NCI-H510A (cell line): ENCODE measurements around the gene CALHM2.
"Not testable (repeated sequence)": the region's sequence is repeated elsewhere in the genome, so short reads cannot be mapped to it uniquely, and the experiment has no call there.

Experiments
- DNase-seq: peaks from one replicate; lab custom pipeline; 2025; lab: John Stamatoyannopoulos, UW

CALHM2 gene

DNA sequence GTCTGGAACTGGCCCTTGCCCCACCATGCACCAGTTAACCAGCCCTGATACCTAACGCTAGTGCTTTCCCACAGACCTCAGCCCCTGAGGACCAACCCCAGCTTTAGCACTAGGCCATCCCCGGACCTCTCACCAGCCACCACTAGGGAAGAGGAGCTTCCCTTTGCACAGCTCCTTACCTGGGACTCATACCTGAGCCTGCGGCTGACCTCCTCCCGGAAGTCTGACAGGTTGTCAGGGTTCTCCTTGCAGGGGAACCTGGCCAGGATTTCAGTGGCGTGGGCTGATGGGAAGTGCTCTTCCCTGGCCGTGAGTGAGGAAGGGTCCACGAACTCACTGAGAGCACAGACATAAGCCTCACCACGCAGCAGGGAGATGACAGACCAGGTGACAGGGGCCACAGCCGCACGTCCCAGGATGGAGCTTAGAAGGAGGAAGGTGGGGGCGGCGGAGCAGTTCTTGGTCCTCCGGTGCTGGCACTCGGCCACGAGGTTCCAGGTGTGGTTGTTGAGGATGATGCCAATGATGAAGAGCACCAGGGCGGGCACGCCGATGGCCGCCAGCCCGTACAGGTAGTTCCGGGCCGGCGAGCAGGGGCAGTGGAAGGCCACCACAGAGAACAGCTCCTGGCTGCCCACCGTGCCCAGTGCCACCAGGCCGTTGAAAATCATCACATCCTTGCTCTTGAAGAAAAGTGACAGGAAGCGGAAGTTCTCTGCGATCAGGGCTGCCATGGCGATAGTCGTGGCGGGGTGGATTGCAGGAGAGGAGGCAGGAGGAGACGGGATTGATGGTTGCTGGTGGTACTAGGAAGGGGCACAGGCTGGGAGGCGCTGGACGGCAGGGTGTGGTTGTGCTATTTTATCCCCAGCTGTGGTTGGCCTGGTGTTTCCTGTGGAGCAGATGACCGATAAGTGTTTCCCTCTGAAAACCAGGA lies 2.7 kb downstream of the CALHM2 start:
- DNase-seq: no peak

DNA sequence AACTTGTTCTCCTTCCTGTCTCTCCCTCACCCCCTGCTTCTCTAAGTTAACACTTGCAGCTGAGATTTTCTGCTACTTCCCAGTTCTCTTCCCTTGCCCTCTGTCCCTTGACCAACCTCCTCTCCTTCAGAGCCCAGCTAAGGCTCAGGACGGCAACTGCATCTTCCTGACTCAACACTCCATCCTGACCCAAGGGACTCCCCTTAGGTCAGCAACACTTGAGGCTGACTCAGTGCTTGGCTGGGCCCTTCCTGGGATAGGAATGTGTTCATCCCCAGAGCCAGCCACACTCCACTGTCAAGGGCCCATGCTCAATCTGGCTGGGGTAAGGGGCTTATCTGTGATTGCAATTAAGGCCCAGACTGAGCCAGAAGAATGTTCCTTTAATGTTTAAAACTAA lies 3.4 kb downstream of the CALHM2 start:
- no peak for DNase-seq

DNA sequence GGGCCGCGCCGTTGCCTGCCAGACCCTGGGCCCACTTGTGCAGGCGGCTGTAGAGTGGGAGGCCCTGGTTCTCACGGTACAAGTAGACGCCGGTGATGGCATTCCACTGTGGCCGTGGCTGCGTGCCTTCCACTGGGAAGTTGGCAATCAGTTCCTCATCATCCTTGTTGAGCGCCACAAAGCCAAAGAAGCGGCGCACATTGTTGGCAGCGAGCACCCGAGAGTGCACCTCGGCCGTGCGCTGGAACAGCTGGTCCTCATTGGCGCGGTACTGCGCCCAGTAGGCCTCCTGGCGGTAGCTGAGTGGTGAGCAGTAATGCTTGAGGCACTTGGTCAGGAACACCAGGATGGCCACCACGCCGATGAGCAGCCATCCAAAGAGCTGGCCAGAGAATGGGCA lies 5.0 kb downstream of the CALHM2 start:
- DNase-seq: no peak

GRCh38 chr10:103445767-103446567 lies 6.2 kb downstream of the CALHM2 start:
- DNase-seq: no peak

DNA sequence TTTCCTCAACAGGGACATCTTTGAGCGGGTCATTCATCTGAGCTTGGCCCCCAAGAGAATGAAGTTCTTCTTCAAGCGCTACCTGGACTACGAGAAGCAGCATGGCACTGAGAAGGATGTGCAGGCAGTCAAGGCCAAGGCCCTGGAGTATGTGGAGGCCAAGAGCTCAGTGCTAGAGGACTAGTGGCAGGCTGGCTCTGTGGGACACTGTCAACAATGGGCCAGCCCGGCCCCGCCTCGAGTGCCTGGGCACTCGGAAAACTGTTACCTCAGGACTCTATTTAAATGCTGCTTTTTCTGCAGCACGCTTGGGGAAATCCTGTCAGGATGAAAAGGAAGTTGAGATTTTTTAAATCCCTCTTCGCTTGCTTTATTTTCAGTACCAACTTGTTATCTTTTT lies 6.8 kb downstream of the CALHM2 start:
- DNase-seq: no peak

DNA sequence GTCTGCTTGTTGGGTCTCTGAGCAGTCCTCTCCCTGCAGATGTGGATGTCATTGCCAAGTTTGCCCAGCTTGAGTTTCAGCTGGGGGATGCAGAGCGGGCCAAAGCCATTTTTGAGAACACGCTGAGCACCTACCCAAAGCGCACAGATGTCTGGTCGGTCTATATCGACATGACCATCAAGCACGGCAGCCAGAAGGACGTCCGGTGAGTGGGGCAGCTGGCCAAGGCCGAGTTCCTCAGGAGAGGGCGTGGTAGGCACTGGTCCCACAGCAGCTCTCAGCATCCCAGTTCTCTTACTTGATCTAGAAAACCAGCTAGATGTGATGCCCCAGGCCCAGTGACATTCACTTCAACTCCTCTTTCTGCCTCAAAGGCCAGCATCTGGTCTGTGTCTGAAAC lies 7.7 kb downstream of the CALHM2 start:
- DNase-seq: no peak

DNA sequence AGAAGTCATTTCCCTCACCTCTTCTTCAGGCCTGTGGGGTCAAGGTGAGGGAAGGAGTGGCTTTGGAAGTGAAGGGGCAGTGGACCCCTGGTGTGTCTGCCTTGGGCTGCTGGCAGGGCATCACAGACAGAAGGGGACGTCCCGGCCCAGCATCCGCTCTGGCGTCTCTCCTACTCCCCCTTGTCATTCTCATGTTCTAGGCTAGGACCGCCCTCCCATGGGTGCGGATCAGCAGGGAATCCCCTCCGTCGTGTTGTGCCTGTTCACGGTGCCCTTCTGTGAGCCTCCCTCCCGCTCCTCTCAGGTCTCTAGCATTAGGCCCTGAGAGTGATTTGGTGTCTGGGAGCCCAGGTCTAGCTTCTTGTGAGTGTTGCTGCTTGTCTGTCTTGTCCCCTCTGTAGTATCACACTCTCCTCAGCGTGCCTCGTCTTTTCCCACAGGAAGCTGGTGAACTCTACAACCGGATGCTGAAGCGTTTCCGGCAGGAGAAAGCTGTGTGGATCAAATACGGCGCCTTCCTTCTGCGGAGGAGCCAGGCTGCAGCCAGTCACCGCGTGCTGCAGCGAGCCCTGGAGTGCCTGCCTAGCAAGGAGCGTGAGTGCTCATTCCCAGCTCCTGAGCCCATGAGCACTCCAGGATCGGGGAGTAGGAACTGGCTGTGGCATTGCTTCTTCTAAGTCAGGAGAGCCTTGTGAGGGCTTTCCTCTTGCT lies 8.5 kb downstream of the CALHM2 start:
- no peak for DNase-seq

DNA sequence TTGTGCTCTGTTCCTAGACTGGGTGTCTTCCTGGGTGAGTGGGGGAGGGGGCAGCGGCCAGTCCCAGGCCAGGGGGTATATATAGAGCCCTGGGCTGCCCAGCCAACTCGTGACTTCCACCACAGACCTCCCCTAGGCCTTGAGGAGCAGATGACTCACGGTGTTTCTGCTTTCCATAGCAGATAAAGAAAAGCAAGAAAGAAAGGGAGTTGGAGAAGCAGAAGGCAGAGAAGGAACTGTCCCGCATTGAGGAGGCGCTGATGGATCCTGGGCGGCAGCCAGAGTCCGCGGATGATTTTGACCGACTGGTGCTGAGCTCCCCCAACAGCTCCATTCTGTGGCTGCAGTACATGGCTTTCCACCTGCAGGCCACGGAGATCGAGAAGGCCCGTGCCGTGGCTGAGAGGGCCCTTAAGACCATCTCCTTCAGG lies 10.1 kb downstream of the CALHM2 start:
- no peak for DNase-seq

- DNase-seq: no peak
Measured at GRCh38 chr10:103441611-103442010, 10.6 kb downstream of the CALHM2 start.

- DNase-seq: no peak
Measured at GRCh38 chr10:103441206-103441605, 11.0 kb downstream of the CALHM2 start.

- DNase-seq: no peak
Measured at GRCh38 chr10:103440416-103440815, 11.8 kb downstream of the CALHM2 start.

DNA sequence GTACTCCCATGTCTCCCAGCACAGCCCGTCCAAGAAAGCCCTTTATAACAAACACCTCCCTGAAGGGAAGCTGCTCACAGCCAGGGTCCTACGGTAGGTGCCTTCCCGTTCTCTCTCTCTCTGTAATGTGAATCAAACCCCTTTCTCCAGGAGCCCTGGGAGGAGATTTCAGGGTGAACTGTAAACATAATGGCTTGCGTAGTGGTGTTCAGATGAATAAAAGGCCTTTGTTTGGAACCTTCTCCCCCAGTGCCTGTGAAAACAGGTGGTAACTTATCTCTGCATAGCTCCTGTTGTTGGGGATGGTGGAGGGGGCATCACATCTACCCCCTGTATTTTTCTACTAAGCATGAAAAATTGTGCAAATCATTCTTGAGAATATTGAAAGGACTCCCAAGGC lies 12.4 kb downstream of the CALHM2 start:
- no peak for DNase-seq

GRCh38 chr10:103433858-103434257 lies 18.3 kb downstream of the CALHM2 start:
- no peak for DNase-seq

GRCh38 chr10:103431902-103432301 lies 20.3 kb downstream of the CALHM2 start:
- DNase-seq: no peak

- no peak for DNase-seq
Measured at GRCh38 chr10:103429647-103430046, 22.5 kb downstream of the CALHM2 start.

DNA sequence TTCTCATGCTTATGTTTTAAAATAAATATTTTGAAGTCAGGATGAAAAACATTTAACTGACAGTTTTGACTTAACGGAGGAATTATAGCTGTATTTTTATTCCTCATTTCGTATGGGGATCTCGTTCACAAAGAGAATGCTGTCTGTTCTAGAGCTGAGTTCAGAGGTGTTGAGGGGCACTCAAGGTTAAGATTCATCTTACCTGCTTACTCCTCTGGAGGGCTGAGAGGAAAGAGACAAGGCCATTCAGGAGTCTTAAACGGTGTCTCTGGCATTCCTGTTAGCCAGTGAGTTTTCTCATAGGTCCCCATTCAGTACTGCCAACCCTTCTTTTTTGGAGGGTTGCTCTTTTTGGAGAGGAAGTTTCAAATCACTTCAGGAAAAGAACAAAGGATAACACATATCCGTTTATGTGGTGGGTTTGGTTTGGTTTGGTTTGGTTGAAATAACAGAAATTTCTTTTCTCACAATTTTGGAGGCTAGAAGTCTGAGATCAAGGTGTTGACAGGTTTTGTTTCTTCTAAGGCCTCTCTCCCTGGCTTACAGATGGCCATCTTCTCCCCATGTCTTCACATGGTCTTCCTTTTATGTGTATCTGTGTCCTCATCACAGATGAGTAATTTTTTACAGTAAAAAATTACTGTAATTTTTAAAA lies 23.1 kb downstream of the CALHM2 start:
- DNase-seq: no peak

GRCh38 chr10:103427866-103428265 lies 24.3 kb downstream of the CALHM2 start:
- no peak for DNase-seq

- DNase-seq: no peak
Measured at GRCh38 chr10:103423748-103424147, 28.4 kb downstream of the CALHM2 start.

DNA sequence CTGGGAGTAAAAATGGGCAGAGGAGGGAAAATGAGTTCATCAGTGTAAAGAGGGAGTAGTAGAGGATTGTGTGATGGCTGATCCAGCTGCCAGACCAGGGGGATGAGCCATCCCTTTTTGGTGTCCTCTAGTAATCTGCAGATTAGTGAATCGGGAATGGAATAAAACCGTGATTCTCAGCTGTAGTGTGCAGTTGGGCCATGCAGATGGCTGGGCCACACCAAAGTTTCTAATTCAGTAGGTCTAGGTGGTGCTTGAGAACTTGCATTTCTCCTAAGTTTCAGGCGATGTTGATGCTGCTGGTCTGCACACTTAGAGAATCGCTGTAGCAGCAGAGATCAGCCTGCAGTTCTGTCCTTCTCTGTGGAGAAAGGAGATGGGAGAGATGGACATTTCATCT lies 33.1 kb downstream of the CALHM2 start:
- DNase-seq: no peak

- DNase-seq: no peak
Measured at GRCh38 chr10:103417601-103418000, 34.6 kb downstream of the CALHM2 start.

DNA sequence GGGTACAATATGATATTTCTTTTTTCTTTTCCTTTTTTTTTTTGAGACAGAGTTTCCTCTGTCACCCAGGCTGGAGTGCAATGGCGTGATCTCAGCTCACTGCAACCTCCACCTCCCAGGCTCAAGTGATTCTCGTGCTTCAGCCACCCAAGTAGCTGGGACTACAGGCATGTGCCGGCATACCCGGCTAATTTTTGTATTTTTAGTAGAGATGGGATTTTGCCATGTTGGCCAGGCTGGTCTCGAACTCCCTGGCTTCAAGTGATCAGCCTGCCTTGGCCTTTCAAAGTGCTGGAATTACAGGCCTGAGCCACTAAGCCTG lies 35.1 kb downstream of the CALHM2 start:
- not testable (repeated sequence) for DNase-seq
